K562 (cell line): ENCODE measurements around the gene CDH5. TPM values are rescaled to one million over a fixed set of nuclear protein-coding genes. Genes with fewer than 3 reads are reported as not detected.

ENCODE experiments used
- ATAC-seq: fragments of 200-7000 bp; cut with Tn5 transposase; 3 replicates; pipeline ENCODE4 v1.9.1; 2020; ENCODE audit warnings: moderate library complexity
- BruUV-seq: library from RNA; stranded (reverse); fragments of 400-500 nt; replicated peaks from 2 replicates; lab custom pipeline; 2021; lab: Mats Ljungman, UMichigan
- CTCF ChIA-PET: fragments of 300-600 bp; formaldehyde crosslinking; extraction: SDS; loops from one replicate; lab custom pipeline; 2021; ENCODE audit warnings: low intra/inter-chr PET ratio; lab: Yijun Ruan, JAX
- POLR2A ChIA-PET: fragments of 300-600, 350-650 bp; sonication (Branson Sonifier 250); formaldehyde crosslinking; extraction: SDS; loops from one replicate; lab custom pipeline; 2021; ENCODE audit warnings: antibody characterized with exemption, inconsistent platforms; lab: Yijun Ruan, JAX
- DNase-seq, 4 experiments: peaks; one replicate each; pipeline versions ENCODE4 v3.0.0 to v3.0.0-alpha.2; 2011 to 2018; ENCODE audit warnings: low spot score in 3 of 4, mixed read lengths in 3 of 4; ENCODE audit errors: extremely low read depth in 1 of 4
- FAIRE-seq: peaks from 2 replicates; lab custom pipeline; 2011; peaks lifted over from hg19 to GRCh38; lab: Jason Lieb, UNC
- H2AFZ ChIP-seq: 2 replicates; pipeline ENCODE4 v1.6.0; 2011; ENCODE audit warnings: low read depth, low read length, control low read depth, inconsistent platforms
- H3K27ac ChIP-seq: fragments of 200-600 bp; 3 replicates; pipeline ENCODE4 v1.8.0; 2011; ENCODE audit warnings: low read depth, mild to moderate bottlenecking, control low read depth, inconsistent platforms, low read length, moderate library complexity, mixed read lengths; ENCODE audit errors: extremely low read depth
- H3K27me3 ChIP-seq, 2 experiments: fragments of 300-600 bp in 1 of 2; 2 replicates in 1 of 2; 3 replicates in 1 of 2; pipeline versions ENCODE4 v1.6.0 to v1.8.0; 2011; ENCODE audit warnings: inconsistent platforms in 2 of 2, low read length in 2 of 2, mild to moderate bottlenecking in 1 of 2, mixed read lengths in 1 of 2, moderate library complexity in 1 of 2; ENCODE audit not compliant: control insufficient read depth in 2 of 2, insufficient read depth in 2 of 2
- H3K36me3 ChIP-seq: fragments of 300-600 bp; 3 replicates; pipeline ENCODE4 v1.8.0; 2011; ENCODE audit warnings: mild to moderate bottlenecking, low read length, inconsistent platforms; ENCODE audit not compliant: control insufficient read depth, insufficient read depth
- H3K4me1 ChIP-seq, 2 experiments: fragments of 200-600 bp in 1 of 2; replicated peaks in 1 of 2; 2 replicates in 1 of 2; 3 replicates in 1 of 2; pipeline versions ENCODE4 v1.5.1 to v1.8.0; 2011; ENCODE audit warnings: inconsistent platforms in 2 of 2, low read length in 2 of 2, mild to moderate bottlenecking in 1 of 2, mixed read lengths in 1 of 2, moderate library complexity in 1 of 2; ENCODE audit not compliant: control insufficient read depth in 2 of 2, insufficient read depth in 2 of 2
- H3K4me2 ChIP-seq: 2 replicates; pipeline ENCODE4 v1.6.1; 2011; ENCODE audit warnings: low read length, control low read depth, inconsistent platforms, mixed read lengths; ENCODE audit not compliant: insufficient read depth
- H3K4me3 ChIP-seq: fragments of 200-600 bp; sonication (generic), shearing (Covaris generic); 2 replicates; pipeline ENCODE4 v1.5.1; 2016; ENCODE audit warnings: control low read depth, inconsistent platforms
- H3K79me2 ChIP-seq: fragments of 200-600 bp; 3 replicates; pipeline ENCODE4 v1.8.0; 2011; ENCODE audit warnings: low read length, inconsistent platforms; ENCODE audit not compliant: control insufficient read depth, insufficient read depth
- H3K9ac ChIP-seq, 2 experiments: 2 replicates each; pipeline versions ENCODE4 v1.6.0 to v1.6.1; 2011; ENCODE audit warnings: low read depth in 2 of 2, low read length in 2 of 2, control low read depth in 1 of 2, inconsistent platforms in 1 of 2, mild to moderate bottlenecking in 1 of 2, mixed read lengths in 1 of 2; ENCODE audit not compliant: insufficient read depth in 1 of 2
- H3K9me1 ChIP-seq: one replicate; pipeline ENCODE4 v1.6.0; 2011; ENCODE audit warnings: inconsistent platforms, mild to moderate bottlenecking, low read length, moderate library complexity; ENCODE audit not compliant: control insufficient read depth, insufficient read depth
- H3K9me3 ChIP-seq: replicated peaks from 2 replicates; pipeline ENCODE4 v1.5.1; 2011; ENCODE audit warnings: low read depth, low read length, inconsistent platforms; ENCODE audit not compliant: control insufficient read depth, insufficient read depth
- H4K20me1 ChIP-seq: replicated peaks from 2 replicates; pipeline ENCODE4 v1.6.1; 2011; ENCODE audit warnings: low read length, inconsistent platforms, mixed read lengths; ENCODE audit not compliant: control insufficient read depth, insufficient read depth
- BRD4 ChIP-seq: fragments of 200-600 bp; sonication (generic); IDR thresholded peaks from 2 replicates; pipeline ENCODE4 v1.6.1; 2017; ENCODE audit warnings: inconsistent platforms
- CEBPZ ChIP-seq: fragments of 150-350 bp; IDR thresholded peaks from 2 replicates; pipeline ENCODE4 v1.6.1; 2014; ENCODE audit warnings: low read depth, mild to moderate bottlenecking, low read length, borderline replicate concordance
- DDX20 ChIP-seq: fragments of 450-650 bp; IDR thresholded peaks from 2 replicates; pipeline ENCODE4 v1.6.1; 2016; ENCODE audit warnings: missing genetic modification characterization, low read depth, mild to moderate bottlenecking, missing compliant biosample characterization, moderate library complexity
- DLX4 ChIP-seq: fragments of 250-450 bp; sonication (Bioruptor Pico); IDR thresholded peaks from 2 replicates; pipeline ENCODE4 v1.6.1; 2021; ENCODE audit warnings: mild to moderate bottlenecking
- DPF2 ChIP-seq: fragments of 450-650 bp; IDR thresholded peaks from 2 replicates; pipeline ENCODE4 v1.6.1; 2016
- ERF ChIP-seq: fragments of 450-650 bp; formaldehyde crosslinking; IDR thresholded peaks from 2 replicates; pipeline ENCODE4 v1.4.0; 2020; ENCODE audit warnings: mild to moderate bottlenecking, mixed read lengths
- GATAD2A ChIP-seq: fragments of 450-650 bp; IDR thresholded peaks from 2 replicates; pipeline ENCODE4 v1.6.1; 2017
- HMGN3 ChIP-seq: IDR thresholded peaks from 2 replicates; pipeline ENCODE4 v1.6.1; 2011; ENCODE audit warnings: borderline replicate concordance, low read depth, mild to moderate bottlenecking, mixed read lengths, low read length; ENCODE audit not compliant: insufficient read length; ENCODE audit errors: extremely low read depth
- IFI16 ChIP-seq: fragments of 250-450 bp; sonication (Bioruptor Pico); IDR thresholded peaks from 2 replicates; pipeline ENCODE4 v2.1.2; 2022; ENCODE audit warnings: mild to moderate bottlenecking, inconsistent platforms
- MAX ChIP-seq: sonication (generic); formaldehyde crosslinking; IDR thresholded peaks from 2 replicates; pipeline ENCODE4 v1.9.0; 2022; ENCODE audit warnings: mild to moderate bottlenecking, missing genetic modification reagents
- PHF20 ChIP-seq: fragments of 450-650 bp; IDR thresholded peaks from 2 replicates; pipeline ENCODE4 v1.6.1; 2018; ENCODE audit not compliant: partially characterized antibody
- PHF8 ChIP-seq: fragments of 200-600 bp; sonication (generic); IDR thresholded peaks from 2 replicates; pipeline ENCODE4 v1.6.1; 2012; ENCODE audit warnings: mixed run types, mild to moderate bottlenecking, inconsistent platforms, low read length, moderate library complexity, borderline replicate concordance
- RBM14 ChIP-seq: fragments of 200-400 bp; formaldehyde crosslinking; IDR thresholded peaks from 2 replicates; pipeline ENCODE4 v1.6.1; 2018; ENCODE audit warnings: low read depth, mild to moderate bottlenecking, low read length, moderate library complexity, borderline replicate concordance; ENCODE audit not compliant: insufficient read depth
- TSC22D4 ChIP-seq: fragments of 450-650 bp; IDR thresholded peaks from 2 replicates; pipeline ENCODE4 v1.6.1; 2016; ENCODE audit warnings: missing genetic modification characterization, missing biosample characterization, control low read depth
- ZFP30 ChIP-seq: fragments of 250-450 bp; sonication (Bioruptor Pico); IDR thresholded peaks from 2 replicates; pipeline ENCODE4 v1.8.0; 2022; ENCODE audit warnings: moderate library complexity, mild to moderate bottlenecking, inconsistent platforms, borderline replicate concordance
- ZNF41 ChIP-seq: fragments of 250-450 bp; sonication (Bioruptor Pico); conservative IDR thresholded peaks from 2 replicates; pipeline ENCODE4 v1.4.0; 2020; ENCODE audit warnings: mild to moderate bottlenecking
- WGBS: fragments of 100-300 bp; shearing (Covaris generic); methylation state at CpG from one replicate; pipeline ENCODE4 v1.1.6; 2016; ENCODE audit warnings: low coverage, mixed read lengths; ENCODE audit not compliant: insufficient coverage; ENCODE audit errors: missing lambda C conversion rate; 5-methylcytosine and 5-hydroxymethylcytosine counted together
- in situ Hi-C: fragments of 300-500 bp; cut with MboI; formaldehyde crosslinking; loops from 4 replicates; pipeline ENCODE4 v1.15.0; 2018; ENCODE audit warnings: inconsistent platforms, mixed read lengths
- intact Hi-C: fragments of 100-400 bp; cut with micrococcal nuclease; formaldehyde crosslinking; loops from 2 replicates; pipeline ENCODE4 v1.14.2; 2022
- polyA plus RNA-seq, 8 experiments: library from polyadenylated mRNA; depleted of rRNA in 4 of 8; stranded (reverse) in 5 of 8; unstranded in 3 of 8; fragments of >200 nt; fragmentation: Nextera tagmentation in 2 of 8; fragmentation: Illumina TruSeq in 1 of 8; extraction: Ambion mirVana in 2 of 8; extraction: Trizol in 1 of 8; gene quantifications; 2 replicates each; pipeline versions ENCODE4 v1.2.1 to v1.2.3, GENCODE V29; 2011 to 2014; ENCODE audit warnings: inconsistent platforms in 1 of 8, missing spikeins in 1 of 8
- total RNA-seq, 7 experiments: library from RNA; depleted of rRNA in 6 of 7; stranded (reverse); fragments of >200 nt in 6 of 7; fragmentation: Illumina TruSeq in 2 of 7; extraction: Trizol in 2 of 7; gene quantifications; 2 replicates each; pipeline versions ENCODE4 v1.2.1 to v1.2.3, GENCODE V29; 2011 to 2021; ENCODE audit warnings: low replicate concordance in 1 of 7

Gene CDH5
- total and polyA plus RNA-seq, 9 of the 15 experiments (the other 6 are each of a cell fraction or from before 2014, with no cell fraction given), result not detected

GRCh38 chr16:66399031-66399430, 32.5 kb downstream of the CDH5 start:
- no TSS peak for BruUV-seq
- Histone ChIP-seq H3K27me3 (peaks cover 15 to 26% of the 10 kb centered on the region in 2 experiments; a peak in 4 of 5 replicates), H3K4me2 (no peak overlapping the region), H3K9me3 (no peaks in the 10 kb centered on the region), H3K4me3 (no peak overlapping the region), H3K79me2 (no peaks in the 10 kb centered on the region), H3K36me3 (no peaks in the 10 kb centered on the region), H3K27ac (no peak overlapping the region), H2AFZ (no peak overlapping the region), H3K9me1 (no peaks in the 10 kb centered on the region), H4K20me1 (no peaks in the 10 kb centered on the region), H3K4me1 (peaks cover 0 to 7% of the 10 kb centered on the region in 2 experiments; a peak in 1 of 5 replicates), H3K9ac (no peak overlapping the region)
- FAIRE-seq (no peak), ATAC-seq (no peak), DNase-seq (no peak)
- intact Hi-C loops (no loop called here), in situ Hi-C loops (no loop called here)
- ChIA-PET CTCF (no interaction called here), POLR2A (no interaction called here)
- TF ChIP-seq BRD4 (no peak), DLX4 (CRISPR knock-in tag) (no peak), ZNF41 (no peak), GATAD2A (no peak), PHF20 (no peak), HMGN3 (no peak), IFI16 (CRISPR knock-in tag) (no peak), ZFP30 (CRISPR knock-in tag) (no peak), DPF2 (no peak), DDX20 (tag) (no peak), CEBPZ (no peak), ERF (CRISPR knock-in tag) (no peak), PHF8 (no peak), RBM14 (no peak), MAX (no peak), TSC22D4 (tag) (no peak)
- 3% methylated on average over 3 of the region's 3 CpGs for WGBS
